ENCODE results near the gene CCDC17.

DNA sequence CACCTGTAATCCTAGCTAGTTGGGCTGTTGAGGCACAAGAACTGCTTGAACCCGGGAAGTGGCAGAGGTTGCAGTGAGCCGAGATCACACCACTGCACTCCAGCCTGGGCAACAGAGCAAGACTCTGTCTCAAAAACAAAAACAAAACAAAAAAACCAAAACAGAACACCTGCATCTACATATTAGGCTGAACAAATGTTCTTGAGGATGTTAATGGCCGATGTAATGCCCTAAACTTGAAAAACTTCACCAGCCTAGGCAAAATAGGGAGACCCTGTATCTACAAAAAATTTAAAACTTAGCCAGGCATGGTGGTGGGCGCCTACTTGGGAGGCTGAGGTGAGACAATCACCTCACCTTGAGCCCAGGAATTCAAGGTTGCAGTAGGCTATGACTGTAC lies 44.7 kb upstream of the CCDC17 start:
- TF ChIP-seq POLR2AphosphoS5 (IDR thresholded peaks at IDR 0.05) = no peak
- TF ChIP-seq, protein P1, sequence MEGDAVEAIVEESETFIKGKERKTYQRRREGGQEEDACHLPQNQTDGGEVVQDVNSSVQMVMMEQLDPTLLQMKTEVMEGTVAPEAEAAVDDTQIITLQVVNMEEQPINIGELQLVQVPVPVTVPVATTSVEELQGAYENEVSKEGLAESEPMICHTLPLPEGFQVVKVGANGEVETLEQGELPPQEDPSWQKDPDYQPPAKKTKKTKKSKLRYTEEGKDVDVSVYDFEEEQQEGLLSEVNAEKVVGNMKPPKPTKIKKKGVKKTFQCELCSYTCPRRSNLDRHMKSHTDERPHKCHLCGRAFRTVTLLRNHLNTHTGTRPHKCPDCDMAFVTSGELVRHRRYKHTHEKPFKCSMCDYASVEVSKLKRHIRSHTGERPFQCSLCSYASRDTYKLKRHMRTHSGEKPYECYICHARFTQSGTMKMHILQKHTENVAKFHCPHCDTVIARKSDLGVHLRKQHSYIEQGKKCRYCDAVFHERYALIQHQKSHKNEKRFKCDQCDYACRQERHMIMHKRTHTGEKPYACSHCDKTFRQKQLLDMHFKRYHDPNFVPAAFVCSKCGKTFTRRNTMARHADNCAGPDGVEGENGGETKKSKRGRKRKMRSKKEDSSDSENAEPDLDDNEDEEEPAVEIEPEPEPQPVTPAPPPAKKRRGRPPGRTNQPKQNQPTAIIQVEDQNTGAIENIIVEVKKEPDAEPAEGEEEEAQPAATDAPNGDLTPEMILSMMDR (IDR thresholded peaks at IDR 0.05) = no peak

Measured in gastroesophageal sphincter (tissue), 3 donors.